GM12878 (cell line): ENCODE results near the gene RETSAT.

Source experiments
- CBFB ChIP-seq: IDR thresholded peaks from 2 replicates; pipeline ENCODE4 v1.6.1; 2016; ENCODE audit warnings: antibody characterized with exemption, low read depth
- CTCF ChIP-seq, 3 experiments: IDR thresholded peaks in 2 of 3; conservative IDR thresholded peaks in 1 of 3; 2 replicates each; pipeline ENCODE4 v1.5.1; 2011; ENCODE audit warnings: low read depth in 3 of 3, low read length in 3 of 3, mild to moderate bottlenecking in 3 of 3, control low read depth in 2 of 3, moderate library complexity in 2 of 3, inconsistent platforms in 1 of 3, mixed read lengths in 1 of 3; ENCODE audit not compliant: control insufficient read depth in 2 of 3, insufficient read depth in 1 of 3; ENCODE audit errors: extremely low read depth in 1 of 3
- HDAC6 ChIP-seq: fragments of 200-600 bp; sonication (generic); IDR thresholded peaks from one replicate; pipeline ENCODE4 v1.8.0; 2017; ENCODE audit warnings: antibody characterized with exemption; ENCODE audit not compliant: unreplicated experiment
- HSF1 ChIP-seq: fragments of 150-350 bp; IDR thresholded peaks from 2 replicates; pipeline ENCODE4 v1.6.1; 2014; ENCODE audit warnings: mild to moderate bottlenecking, low read depth, low read length

- no peak for TF ChIP-seq HSF1
- no peak for TF ChIP-seq CTCF (IDR thresholded peaks at IDR 0.05 in 2 of 3, conservative IDR thresholded peaks at IDR 0.05 in 1 of 3; ENCODE audit: control insufficient read depth in 2 of 3, extremely low read depth in 1 of 3, insufficient read depth in 1 of 3, low read depth in 3 of 3, low read length in 3 of 3)
- no peak for TF ChIP-seq HDAC6
- TF ChIP-seq CBFB: no peak
Measured at GRCh38 chr2:85394261-85394681, 39.9 kb upstream of the RETSAT start.
